A673 (cell line): Measurements from ENCODE around the gene TCF7L2. TPM values are rescaled to one million over a fixed set of nuclear protein-coding genes. Genes with fewer than 3 reads are reported as not detected.
A peak's percentile ranks its signal among the peaks of the same experiment; 100 is the strongest.

Experiments
- BruUV-seq: library from RNA; stranded (reverse); fragments of 400-500 nt; replicated peaks from 2 replicates; lab custom pipeline; 2021; lab: Mats Ljungman, UMichigan
- CTCF ChIA-PET: fragments of 300-600 bp; sonication (Branson Sonifier 250); formaldehyde crosslinking; loops from one replicate; lab custom pipeline; 2022; ENCODE audit warnings: antibody characterized with exemption; lab: Charles Lee
- POLR2A ChIA-PET: fragments of 300-600 bp; sonication (Branson Sonifier 250); formaldehyde crosslinking; loops from one replicate; lab custom pipeline; 2022; ENCODE audit warnings: antibody characterized with exemption; ENCODE audit not compliant: low non-redundant PET; lab: Charles Lee
- DNase-seq: peaks from one replicate; pipeline ENCODE4 v3.0.0-alpha.2; 2015; ENCODE audit warnings: low spot score
- H3K27ac ChIP-seq: fragments of 200-600 bp; sonication (generic); 2 replicates; pipeline ENCODE4 v1.5.1; 2016; ENCODE audit warnings: mixed run types, low read depth, mild to moderate bottlenecking, mixed read lengths, antibody characterized with exemption, low read length; ENCODE audit not compliant: poor library complexity, severe bottlenecking
- H3K27me3 ChIP-seq: fragments of 200-600 bp; sonication (generic); replicated peaks from 2 replicates; pipeline ENCODE4 v1.6.1; 2017; ENCODE audit warnings: mixed run types, low read depth, mild to moderate bottlenecking, mixed read lengths, antibody characterized with exemption, low read length; ENCODE audit not compliant: insufficient read depth, poor library complexity
- H3K36me3 ChIP-seq: fragments of 200-600 bp; sonication (generic); 2 replicates; pipeline ENCODE4 v1.6.1; 2016; ENCODE audit warnings: mixed run types, mild to moderate bottlenecking, mixed read lengths, antibody characterized with exemption, low read length; ENCODE audit not compliant: insufficient read depth, poor library complexity, severe bottlenecking
- H3K4me1 ChIP-seq: fragments of 200-600 bp; sonication (generic); 2 replicates; pipeline ENCODE4 v1.6.1; 2017; ENCODE audit warnings: mixed run types, mild to moderate bottlenecking, mixed read lengths, antibody characterized with exemption, low read length; ENCODE audit not compliant: insufficient read depth, poor library complexity, severe bottlenecking
- H3K4me3 ChIP-seq: fragments of 200-600 bp; sonication (generic); 2 replicates; pipeline ENCODE4 v1.5.1; 2016; ENCODE audit warnings: low read depth, mixed run types, mild to moderate bottlenecking, mixed read lengths, low read length; ENCODE audit not compliant: poor library complexity, severe bottlenecking
- H3K9me3 ChIP-seq: fragments of 200-600 bp; sonication (generic); 2 replicates; pipeline ENCODE4 v1.6.1; 2016; ENCODE audit warnings: mixed run types, low read depth, mild to moderate bottlenecking, mixed read lengths, antibody characterized with exemption, low read length; ENCODE audit not compliant: poor library complexity, severe bottlenecking
- EZH2 ChIP-seq: fragments of 200-600 bp; sonication (generic); IDR thresholded peaks from 2 replicates; pipeline ENCODE4 v1.6.1; 2017; ENCODE audit warnings: borderline replicate concordance, low read depth, mild to moderate bottlenecking, mixed read lengths, antibody characterized with exemption, low read length; ENCODE audit not compliant: poor library complexity, severe bottlenecking
- intact Hi-C: fragments of 100-400 bp; cut with micrococcal nuclease; formaldehyde crosslinking; loops from one replicate; pipeline ENCODE4 v1.10.0; 2022; ENCODE audit not compliant: unreplicated experiment
- total RNA-seq: library from RNA; stranded (reverse); gene quantifications from 2 replicates; pipeline ENCODE4 v1.2.3, GENCODE V29; 2021
- TF ChIP-seq, protein P1 (sequence below): fragments of 300-800, 200-600 bp; sonication (generic); conservative IDR thresholded peaks from 2 replicates; pipeline ENCODE4 v1.5.1; 2017; ENCODE audit warnings: low read depth, mild to moderate bottlenecking, antibody characterized with exemption, low read length, moderate library complexity, mixed read lengths

Gene TCF7L2
- total RNA-seq, 1 experiment from 2014 or later: 16.8 TPM

DNA sequence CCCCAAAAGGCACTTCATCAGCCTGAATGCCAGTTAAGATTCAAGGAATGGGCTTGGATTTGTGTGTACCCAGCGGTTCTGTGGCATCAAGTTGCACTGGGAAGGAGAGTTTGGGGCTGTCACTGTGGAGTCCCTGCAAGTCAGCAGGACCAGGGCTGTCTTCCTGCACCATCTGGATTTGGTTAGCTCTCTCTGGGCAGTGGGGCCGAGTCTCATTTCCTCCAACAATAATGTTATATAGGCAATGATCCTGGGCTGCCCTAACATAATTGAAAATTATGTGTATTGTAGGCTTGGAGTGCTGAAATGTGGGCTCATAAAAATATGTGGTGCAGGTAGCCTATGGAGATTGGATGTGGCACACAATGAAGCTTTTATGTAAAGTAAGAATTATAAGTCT, 87.2 kb downstream of the TCF7L2 start:
- no peak for TF ChIP-seq EZH2
- TF ChIP-seq, protein P1, sequence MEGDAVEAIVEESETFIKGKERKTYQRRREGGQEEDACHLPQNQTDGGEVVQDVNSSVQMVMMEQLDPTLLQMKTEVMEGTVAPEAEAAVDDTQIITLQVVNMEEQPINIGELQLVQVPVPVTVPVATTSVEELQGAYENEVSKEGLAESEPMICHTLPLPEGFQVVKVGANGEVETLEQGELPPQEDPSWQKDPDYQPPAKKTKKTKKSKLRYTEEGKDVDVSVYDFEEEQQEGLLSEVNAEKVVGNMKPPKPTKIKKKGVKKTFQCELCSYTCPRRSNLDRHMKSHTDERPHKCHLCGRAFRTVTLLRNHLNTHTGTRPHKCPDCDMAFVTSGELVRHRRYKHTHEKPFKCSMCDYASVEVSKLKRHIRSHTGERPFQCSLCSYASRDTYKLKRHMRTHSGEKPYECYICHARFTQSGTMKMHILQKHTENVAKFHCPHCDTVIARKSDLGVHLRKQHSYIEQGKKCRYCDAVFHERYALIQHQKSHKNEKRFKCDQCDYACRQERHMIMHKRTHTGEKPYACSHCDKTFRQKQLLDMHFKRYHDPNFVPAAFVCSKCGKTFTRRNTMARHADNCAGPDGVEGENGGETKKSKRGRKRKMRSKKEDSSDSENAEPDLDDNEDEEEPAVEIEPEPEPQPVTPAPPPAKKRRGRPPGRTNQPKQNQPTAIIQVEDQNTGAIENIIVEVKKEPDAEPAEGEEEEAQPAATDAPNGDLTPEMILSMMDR: no peak
- ChIA-PET CTCF (no interaction called here), POLR2A (no interaction called here)
- no peaks in the 10 kb centered on the region for H3K9me3 ChIP-seq
- no peak overlapping the region for H3K27ac ChIP-seq
- H3K27me3 ChIP-seq: no peaks in the 10 kb centered on the region
- intact Hi-C loops: no loop called here
- DNase-seq: peak; percentile 39
- no TSS peak for BruUV-seq
- peaks cover 8% of the 10 kb centered on the region for H3K4me1 ChIP-seq
- no peaks in the 10 kb centered on the region for H3K36me3 ChIP-seq
- H3K4me3 ChIP-seq: no peak overlapping the region

DNA sequence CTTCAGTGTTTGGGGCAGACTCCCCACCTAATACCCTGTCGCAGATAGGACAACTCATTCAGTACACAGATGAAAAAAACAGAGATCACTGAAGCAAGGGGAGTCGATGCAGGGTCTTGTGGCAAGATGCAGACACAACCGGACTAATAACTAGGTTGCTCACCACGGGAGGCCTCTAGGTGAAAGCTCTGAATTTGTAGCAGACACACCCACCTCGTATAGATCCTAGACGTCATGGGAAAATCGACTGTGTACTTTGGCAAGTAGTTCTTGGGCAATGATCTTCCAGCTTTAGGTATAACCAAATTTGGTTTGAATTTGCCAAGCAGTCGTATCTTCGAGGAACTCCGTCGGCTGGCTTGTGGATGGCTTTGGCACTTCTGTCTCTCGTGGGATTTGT, 88.1 kb downstream of the TCF7L2 start:
- no peak overlapping the region for H3K27ac ChIP-seq
- no peak for DNase-seq
- no peaks in the 10 kb centered on the region for H3K9me3 ChIP-seq
- no TSS peak for BruUV-seq
- ChIA-PET POLR2A (no interaction called here), CTCF (no interaction called here)
- H3K4me1 ChIP-seq: peaks cover 8% of the 10 kb centered on the region
- H3K4me3 ChIP-seq: no peak overlapping the region
- TF ChIP-seq, protein P1: no peak
- no peak for TF ChIP-seq EZH2
- no peaks in the 10 kb centered on the region for H3K36me3 ChIP-seq
- no peaks in the 10 kb centered on the region for H3K27me3 ChIP-seq
- intact Hi-C loops: no loop called here

DNA sequence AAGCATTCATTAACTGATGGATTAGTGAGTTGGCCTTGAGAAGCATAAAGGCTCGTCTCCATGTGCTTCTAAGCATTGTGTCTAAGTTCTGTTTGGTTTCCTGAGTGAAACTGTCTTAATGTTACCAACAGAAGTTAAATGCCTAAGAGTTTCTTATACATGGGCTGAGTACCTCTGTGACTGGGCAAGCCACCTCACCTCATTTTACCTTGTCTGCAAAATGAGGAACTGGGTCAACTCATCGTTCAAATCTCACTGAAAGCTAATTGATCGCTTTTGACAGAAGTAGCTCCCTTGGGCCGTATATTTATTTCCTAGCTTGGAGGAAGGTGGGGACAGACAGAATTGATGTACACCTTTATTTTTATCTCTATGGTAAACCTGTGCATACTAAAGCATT, 88.9 kb downstream of the TCF7L2 start:
- H3K4me3 ChIP-seq: no peak overlapping the region

More for the DNA sequence above, 88.9 kb downstream of the TCF7L2 start:
- peaks cover 8% of the 10 kb centered on the region for H3K4me1 ChIP-seq
- H3K27ac ChIP-seq: no peak overlapping the region
- TF ChIP-seq EZH2: no peak
- TF ChIP-seq, protein P1: no peak
- no peaks in the 10 kb centered on the region for H3K27me3 ChIP-seq
- no peak for DNase-seq
- no peaks in the 10 kb centered on the region for H3K36me3 ChIP-seq
- ChIA-PET CTCF (no interaction called here), POLR2A (no interaction called here)
- BruUV-seq: no TSS peak
- intact Hi-C loops: no loop called here
- no peaks in the 10 kb centered on the region for H3K9me3 ChIP-seq
